NOMO-1 (cell line): ENCODE data around the gene NEU4.

ENCODE experiments used
- DNase-seq, 2 experiments: peaks; one replicate each; lab custom pipeline; 2025; ENCODE audit not compliant: unreplicated experiment in 2 of 2; lab: John Stamatoyannopoulos, UW

NEU4 gene

DNA sequence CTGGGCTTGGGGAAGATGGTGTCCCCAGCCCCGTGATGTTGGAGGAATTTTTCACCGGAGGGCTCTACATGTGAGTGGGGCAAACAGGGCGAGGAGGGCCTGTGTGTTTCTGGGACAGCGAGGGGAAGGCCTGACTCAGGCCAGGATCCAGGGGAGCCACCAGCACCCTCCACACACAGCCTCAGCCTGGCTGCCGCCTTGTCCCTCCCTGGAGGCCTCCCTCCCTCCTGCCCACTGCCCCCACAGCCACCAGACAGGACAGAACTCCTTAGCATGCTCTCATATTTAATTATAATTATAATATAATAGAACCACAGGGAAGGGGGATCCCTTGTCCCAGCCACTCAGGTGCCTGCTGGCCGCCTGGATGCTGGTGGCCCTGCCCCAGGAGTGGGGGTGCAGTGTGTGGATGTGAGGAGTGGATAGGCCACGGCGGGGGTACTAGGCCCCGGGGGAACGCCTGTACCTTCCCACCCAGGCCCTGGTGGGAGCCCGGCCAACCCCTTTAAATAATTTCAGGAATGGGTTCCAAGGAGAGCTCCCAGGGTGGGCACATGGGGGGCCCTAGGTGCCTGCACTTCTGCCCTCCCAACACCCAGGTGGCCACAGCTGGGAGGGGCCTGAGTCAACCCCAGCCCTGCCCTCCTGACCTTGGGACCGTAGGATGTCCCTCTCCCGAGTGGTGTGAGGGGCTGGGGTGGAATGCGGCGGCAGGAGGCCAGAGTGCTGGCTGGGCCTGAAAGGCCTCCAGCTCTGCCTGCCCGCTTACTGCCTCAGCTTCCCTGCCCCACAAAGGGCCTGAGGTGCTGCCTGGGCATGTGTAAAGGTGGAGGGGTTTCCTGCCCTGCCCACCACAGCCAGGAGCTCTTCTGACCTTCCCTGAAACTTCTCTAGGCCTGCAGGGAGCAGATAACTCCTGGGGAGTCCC is 40.9 kb downstream of the NEU4 start:
- no peak for DNase-seq

DNA sequence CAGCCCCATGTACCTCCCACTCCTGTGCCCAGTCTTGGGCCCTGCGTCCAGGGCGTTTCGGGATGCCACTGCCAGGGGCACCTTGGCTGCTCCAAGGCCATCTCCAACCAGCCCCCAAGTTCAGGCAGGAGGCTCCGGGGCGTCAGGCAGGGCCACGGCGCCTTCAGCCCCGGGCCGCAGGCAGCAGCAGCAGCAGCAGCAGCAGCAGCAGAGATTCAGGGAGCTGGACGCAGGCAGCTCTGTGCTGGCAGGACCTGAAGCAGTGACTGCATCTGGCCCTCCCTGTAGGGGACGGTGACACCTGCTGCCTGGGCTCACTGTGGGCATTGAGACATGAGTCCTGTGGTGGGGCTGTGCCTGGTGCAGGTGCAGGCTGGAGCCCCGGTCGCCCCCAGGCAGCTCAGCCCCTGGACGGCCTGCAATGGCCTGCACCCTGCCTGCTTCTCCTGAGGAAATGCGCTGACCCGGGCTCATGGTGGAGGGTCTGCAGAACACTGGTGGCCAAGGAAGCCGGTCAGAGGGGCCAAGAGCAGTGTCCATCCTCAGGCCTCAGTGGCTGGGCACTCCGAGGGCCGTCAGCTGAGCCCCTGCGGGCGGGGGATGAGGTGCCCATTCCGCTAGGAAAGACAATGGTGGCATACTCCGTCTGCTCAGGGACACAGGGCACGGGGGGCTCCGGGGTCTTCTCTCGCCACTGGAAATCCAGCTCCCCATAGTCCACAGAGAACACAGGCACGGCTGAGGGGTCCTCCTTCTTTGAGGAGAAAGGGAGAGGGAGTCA is 41.7 kb downstream of the NEU4 start:
- DNase-seq, result no peak

DNA sequence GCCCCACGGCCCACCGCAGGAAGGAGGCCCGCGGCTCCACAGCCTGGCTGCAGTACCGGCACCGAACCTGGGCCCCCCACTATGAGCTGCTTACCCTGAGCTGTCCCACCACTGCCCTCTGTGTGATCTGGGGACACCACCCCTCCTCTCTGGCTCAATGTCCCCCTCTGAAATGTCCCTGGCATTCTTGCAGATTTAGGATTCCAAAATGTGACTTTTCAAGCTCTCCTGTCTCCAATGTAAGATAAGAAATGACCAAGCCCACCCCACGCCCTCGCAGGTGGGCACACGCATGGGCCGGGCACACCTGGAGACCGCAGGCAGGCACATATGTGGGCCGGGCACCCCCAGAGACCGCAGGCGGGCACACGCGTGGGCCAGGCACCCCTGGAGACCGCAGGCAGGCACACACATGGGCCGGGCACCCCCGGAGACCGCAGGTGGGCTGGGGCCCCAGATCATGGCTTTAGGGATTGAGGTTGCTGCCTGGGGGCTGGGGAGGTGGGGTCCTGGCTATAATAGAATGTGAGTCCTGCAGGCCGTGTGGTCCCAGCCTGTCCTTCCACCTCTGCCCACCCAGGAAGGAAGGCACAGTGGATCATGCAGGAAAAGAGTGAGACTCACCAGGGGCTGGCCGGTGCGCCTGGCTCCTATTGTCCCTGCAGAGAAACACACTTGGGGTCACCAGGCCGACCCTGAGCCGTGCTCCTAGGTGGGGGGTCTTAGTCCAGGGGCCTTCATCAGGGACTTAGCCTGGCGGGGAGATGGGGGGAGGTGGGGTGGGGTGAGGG is 42.5 kb downstream of the NEU4 start:
- no peak for DNase-seq

DNA sequence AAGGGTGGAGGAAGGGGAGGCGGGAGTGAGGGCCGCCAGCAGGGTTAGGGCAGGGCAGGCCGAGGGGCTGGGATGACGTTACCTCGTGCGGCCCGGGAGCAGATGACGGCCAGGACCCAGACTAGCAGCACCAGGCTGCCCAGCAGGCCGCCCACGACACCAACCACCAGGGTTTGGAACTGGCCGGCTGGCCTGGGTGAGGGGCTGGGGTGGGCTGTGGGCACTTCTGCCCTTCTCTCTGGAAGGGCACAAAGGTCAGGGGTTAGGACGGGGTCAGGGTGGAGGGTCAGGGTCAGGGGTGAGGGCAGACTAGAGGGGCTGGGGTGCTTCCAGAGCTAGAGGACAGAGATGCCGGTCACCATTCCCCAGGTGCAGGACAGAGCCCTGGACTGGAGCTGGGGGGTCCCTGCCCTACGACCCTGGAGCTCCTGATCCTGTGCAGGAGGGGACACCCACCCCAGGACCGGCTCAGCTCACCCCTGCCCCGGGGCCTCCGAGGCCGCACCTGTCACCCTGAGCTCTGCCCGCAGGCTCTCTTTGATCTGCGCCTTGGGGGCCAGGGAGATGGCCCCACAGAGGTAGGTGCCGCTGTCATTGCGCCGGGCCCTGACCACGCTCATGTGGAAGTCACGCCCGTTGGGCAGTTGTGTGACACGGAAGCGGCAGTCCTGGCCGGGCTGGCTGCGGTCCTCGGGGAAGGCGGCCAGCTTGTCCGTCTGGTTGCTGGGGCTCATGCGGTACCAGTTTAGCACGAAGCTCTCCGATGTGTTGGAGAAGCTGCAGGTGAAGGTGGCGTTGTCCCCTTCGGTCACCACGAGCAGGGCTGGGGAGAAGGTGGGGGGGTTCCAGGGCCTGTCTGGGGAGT is 43.4 kb downstream of the NEU4 start:
- no peak for DNase-seq

DNA sequence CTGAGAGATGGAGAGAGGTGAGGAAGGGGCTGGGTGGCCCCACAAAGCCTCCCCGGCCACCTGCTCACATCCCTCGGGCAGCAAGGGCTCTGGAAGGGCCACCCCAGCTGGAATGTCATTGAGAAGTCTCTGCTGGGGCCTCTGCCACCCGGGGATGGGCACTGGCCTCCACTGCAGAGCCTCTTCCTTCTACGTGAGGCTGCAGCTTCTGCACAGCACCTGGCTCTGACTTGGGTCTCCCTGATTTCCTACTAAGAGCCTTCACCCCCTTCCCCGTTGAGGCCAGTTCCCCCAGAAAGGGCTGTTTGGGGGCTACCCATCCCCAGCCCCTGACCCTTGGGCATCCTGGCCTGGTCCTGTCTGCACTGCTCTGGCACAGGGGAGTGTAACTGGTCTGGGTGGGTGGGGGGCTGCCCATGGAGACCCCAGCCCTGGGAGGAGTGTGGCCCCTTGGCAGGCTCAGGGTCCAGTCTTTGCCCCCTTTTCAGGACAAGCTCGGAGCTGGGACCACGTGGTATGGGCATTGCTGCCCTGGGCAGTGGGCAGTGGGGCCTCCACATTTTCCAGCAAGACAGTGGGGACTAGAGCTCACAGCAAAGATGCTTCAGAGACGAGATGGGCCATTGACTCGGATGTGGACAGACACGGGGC is 44.1 kb downstream of the NEU4 start:
- no peak for DNase-seq

DNA sequence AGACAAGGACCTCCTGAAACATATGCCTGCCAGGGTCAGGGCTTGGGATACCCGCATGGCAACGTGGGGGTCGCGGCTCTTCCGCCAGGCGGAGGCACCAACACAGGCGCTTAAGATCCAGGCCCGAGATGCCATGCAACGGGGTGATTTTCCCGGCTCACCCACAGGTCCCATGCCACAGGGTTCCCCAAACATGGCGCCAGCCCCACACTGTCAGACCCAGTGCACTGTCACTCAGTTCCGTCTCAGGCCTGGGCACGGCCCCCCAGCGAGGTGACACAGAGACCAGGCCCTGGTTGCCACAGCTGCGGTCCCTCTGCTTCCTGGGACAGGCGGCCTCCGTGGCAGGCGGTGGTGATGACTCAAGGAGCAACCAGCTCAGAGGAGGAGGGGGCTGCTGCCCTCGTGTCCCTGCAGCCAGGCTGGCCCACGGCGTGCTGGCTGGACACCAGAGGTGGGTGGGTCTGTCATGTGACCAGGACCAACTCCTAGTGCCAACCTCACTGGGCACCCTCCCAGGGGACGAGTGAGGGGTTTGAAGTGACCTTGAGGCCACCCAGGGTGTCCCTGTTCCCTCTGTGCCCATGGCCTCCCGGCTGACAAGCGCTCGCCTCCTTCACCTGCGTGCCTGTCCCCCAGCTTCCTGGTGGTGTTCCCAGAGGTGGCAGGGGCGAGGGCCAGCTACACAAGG is 44.8 kb downstream of the NEU4 start:
- DNase-seq, result no peak

DNA sequence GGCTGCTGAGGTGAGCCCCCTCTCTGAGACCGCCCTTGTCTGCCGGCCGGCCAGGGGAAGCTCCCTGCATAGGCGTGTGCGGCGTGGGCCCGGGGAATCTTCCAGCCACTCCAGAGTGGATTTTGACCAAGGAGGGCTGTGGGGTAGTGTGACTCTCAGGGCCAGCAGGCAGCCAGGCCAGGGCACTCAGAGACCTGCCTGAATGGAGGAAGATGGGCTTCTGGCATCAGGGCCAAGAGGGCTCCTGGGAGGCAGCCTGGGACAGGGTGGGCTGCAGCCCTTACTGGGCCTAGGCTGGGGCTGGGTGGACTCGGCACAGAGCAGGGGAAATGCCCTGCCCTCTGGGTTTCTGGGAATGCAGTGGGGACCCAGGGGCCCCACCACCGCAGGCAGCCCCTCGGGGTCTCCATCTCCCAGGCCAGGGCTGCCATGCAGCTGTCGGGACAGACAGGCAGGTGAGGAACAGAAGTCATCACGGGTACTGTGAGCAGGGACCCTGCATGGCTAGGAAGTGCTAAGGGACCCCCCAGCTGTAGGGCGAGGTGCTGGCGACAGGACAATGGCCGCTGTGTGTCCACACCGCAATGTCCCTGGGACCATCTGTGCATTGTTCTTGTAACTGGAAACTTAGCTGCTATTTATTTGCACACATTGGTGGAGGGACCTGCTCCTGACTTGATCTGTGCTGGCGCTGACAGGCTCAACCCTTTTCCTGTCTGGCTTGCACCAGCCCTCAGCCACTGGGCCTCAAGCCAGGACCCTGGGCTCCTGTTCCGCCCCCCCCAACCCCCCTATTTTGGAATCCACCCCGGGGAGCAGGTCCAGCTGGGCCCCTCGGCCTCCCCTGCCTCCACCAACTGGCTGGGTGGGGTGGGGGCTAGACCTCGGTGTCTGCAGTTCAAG is 45.6 kb downstream of the NEU4 start:
- no peak for DNase-seq

DNA sequence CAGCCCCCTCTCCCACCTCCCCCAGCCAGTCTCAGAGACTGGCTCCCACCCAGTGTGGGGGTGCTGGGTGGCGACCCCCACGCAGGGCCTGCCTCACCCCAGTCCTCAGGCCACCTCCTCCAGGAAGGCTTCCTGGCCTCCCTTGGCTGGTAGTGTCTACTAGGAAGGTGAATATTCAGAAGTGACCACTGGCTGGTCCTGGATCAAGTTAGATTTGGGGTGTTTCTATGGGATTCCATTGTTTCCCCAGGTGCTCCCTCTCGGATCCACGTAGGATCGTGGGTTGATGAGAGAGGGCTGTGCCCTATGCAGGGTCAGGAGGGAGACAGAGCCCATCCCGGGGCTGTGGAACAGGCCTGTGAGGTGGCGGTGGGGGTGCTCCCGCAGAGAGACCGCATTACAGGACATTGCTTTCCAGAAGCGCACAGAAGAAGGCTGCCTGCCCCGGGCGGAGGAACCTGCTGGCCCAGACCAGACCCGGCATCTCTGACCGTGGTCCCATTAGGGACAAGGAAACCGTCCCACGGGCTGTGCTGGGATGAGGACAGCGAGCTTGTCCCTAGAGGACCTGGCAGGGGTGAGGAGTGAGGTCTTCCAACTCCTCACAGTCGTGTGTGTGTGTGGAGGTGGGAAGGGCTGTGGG is 46.4 kb downstream of the NEU4 start:
- DNase-seq, result no peak

DNA sequence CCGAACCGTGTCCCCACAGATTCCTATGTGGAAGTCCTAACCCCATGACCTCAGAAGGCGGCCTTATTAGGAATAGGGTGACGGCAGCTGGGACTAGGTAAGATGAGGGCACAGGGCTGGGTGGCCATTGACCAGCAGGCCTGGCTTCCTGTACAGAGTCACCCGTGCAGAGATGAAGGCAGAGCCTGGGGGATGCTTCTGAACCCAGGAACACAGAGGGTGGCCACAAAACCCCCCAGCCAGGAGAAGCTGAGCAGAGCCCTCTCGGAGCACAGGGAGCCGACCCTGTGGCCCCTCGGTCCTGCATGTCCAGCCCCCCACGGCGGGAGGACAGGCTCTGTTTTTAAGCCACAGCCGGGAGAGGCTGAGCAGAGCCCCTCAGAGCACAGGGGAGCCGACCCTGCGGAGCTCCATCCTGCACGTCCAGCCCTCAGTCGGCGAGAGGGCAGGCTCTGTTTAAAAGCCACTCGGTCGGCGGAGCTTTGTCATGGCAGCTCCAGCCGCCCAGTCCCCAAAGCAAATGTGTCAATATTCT is 47.0 kb downstream of the NEU4 start:
- DNase-seq, result no peak

DNA sequence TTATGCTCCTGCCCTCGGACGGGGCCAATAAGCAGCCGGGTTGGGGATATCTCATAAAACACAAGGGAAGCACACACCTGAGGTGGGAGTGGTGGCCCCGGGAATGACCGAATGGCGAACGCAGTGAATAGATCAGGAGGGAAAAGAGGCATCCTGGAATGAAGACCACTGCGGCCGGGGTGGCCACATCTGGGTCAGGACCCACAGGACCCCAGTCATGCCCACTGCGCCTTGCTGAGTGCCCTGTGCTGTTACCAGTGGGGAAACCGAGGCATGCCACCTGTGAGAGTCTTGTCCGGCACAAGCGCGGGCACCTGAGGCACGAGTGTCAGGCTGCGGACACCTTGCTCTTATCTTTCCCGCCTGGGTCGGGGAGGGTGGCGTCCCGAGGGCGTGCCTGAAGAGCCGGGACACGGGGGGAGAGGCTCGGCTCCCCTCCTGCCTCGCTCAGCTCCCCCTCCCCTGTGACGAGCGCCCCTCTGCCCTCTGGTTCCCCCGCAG is 48.1 kb downstream of the NEU4 start:
- no peak for DNase-seq

DNA sequence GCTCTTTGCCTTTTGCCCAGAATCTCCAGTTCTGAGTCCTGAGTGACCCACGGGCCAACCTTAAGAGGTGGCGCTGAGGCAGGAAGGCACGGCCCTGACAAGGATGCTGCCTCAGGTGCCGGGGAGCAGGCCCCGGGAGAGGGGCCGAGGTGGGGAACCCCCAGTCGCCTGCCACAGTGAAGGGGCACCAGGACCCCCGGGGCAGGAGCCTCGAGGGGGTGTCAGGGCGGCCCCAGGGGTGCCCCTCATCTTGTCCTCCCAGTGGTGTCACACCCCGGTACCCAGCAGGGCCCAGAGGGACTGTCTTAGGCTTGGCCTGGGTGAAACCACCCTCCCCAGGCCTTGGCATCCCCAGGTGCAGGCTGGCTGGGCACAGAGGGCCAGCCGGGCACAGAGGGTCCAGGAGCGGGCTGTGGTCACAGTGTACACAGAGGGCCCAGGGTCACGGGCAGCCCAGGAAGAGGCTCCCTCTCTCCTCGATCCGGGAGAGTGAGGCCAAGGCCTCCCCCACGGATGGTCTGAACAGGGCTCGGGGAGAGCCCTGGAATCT is 48.7 kb downstream of the NEU4 start:
- no peak for DNase-seq

DNA sequence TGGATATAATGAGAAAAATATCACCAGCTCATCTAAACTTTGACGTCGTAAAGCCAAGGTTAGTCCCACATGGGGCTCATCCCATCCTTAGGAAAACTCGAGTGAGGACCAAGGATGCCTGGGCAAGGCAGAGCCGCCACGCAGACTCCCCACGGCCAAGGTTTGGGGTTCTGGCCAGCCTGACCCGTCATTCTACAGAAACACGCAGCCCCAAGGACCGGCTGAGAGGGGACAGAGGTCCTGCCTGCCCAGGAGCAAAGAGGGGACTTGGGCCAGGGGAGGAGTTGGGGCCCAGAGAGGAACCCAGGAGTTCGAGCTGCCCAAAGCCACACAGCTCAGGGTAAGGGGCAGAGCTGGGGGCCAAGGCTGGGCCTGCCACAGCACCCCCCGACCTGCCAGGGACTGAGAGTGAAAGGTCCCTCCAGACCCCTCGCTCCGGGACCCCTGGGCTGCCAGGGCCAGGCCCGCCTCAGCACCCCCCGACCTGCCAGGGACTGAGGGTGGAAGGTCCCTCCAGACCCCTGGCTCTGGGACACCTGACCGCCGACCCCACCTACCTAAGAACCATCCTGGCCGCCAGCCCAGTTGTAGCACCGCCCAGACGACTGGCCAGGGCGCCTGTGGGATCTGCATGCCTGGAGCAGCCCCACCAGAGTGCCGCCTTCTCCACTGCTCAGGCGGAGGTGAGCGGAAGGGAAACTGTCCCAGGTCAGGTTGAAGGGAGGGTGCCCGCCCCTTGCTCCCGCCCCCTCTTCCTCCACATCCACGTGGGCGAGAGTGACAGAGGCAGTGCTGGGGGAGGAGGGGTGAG is 49.4 kb downstream of the NEU4 start, which contains the start of gene PDCD1:
Gene PDCD1, minus strand, starts transcription at position 689 of the 811 bp plus-strand sequence. Its CDS starts 56 bp downstream, at position 633.
- DNase-seq, result no peak

DNA sequence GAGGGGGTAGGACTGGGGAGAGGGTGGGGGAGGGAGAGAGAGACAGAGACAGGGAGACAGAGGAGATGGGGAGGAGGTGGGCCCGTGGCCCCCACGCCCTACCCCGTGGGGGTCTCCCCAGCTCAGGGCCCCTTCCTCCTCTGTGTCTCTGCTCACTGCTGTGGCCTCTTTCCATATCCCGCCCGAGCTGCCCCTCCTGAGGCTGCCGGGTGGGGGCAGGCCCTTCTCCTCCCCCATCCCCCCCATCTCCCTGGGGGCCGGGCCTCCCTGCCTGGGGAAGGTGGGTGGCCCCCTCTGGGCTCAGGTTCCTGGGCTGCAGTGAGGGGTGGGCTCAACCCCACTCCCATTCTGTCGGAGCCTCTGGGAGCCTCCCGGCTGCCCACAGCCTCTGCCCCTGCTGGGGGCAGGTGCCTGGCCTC is 50.0 kb downstream of the NEU4 start:
- no peak for DNase-seq

DNA sequence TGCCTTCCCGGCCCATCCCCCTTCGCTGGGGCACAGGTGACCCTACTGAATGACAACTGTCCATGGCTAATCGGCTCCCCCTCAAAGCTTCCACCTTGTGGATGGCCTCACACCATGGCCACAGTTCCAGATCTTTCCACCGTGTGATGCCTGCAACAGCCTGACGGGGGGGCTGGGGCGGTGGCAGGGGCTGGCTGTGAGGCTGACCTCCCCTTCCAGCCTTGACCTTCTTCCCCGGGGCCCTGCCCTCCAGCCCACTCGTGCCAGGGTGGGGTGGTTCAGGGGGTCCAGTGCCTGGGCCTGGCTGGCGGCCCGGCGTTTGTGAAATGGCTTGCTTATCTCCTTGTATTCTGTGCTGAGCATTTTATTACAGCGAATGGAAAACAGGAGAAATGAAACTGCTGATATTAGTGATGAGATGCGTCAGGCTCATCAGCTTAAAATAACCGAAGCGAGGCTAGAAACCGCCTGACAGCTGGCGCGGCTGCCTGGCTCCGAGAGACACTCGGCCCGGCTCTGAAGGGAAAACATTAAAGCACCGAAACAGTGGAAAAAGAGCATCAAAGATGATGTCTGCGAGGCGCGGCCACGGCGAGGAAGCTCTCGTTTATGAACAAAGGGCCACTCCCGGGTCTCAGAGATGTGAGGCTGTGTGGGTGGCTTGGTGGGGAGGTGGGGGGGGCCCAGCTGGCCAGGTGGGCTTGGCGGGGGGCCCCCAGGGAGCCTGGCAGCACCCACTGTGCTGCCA is 50.6 kb downstream of the NEU4 start:
- peak; percentile 59 to 78 for DNase-seq
